ENCODE results near the gene CTSE. TPM values are rescaled to one million over a fixed set of nuclear protein-coding genes. Genes with fewer than 3 reads are reported as not detected.

CTSE gene
- total and polyA plus RNA-seq, 2 of the 13 experiments (the other 11 are each of a cell fraction or from before 2014, with no cell fraction given): 0.50 to 0.69 TPM

GRCh38 chr1:205981257-205981656, 42.4 kb downstream of the CTSE start:
- H2AFZ ChIP-seq (ENCODE audit: low read length): no peak overlapping the region
- intact Hi-C loops (cut with micrococcal nuclease; ENCODE audit: unreplicated experiment): no loop called here
- no peak for TF ChIP-seq RFX3 (CRISPR knock-in tag; IDR thresholded peaks at IDR 0.05)
- TF ChIP-seq KLF13 (CRISPR knock-in tag; IDR thresholded peaks at IDR 0.05): no peak
- TF ChIP-seq SP2 (CRISPR knock-in tag; IDR thresholded peaks at IDR 0.05): no peak
- no peak for TF ChIP-seq TCF7 (IDR thresholded peaks at IDR 0.05; ENCODE audit: low read depth)
- no peak for TF ChIP-seq ZNF775 (CRISPR knock-in tag; IDR thresholded peaks at IDR 0.05; ENCODE audit: borderline replicate concordance)
- TF ChIP-seq TEAD2 (CRISPR knock-in tag; IDR thresholded peaks at IDR 0.05): no peak
- no peak for TF ChIP-seq ZNF333 (CRISPR knock-in tag; IDR thresholded peaks at IDR 0.05; ENCODE audit: borderline replicate concordance)
- no peak for TF ChIP-seq MAF1 (CRISPR knock-in tag; IDR thresholded peaks at IDR 0.05; ENCODE audit: borderline replicate concordance)
- no peak for TF ChIP-seq ZNF766 (CRISPR knock-in tag; IDR thresholded peaks at IDR 0.05; ENCODE audit: borderline replicate concordance)
- no peak for TF ChIP-seq ZNF138 (CRISPR knock-in tag; IDR thresholded peaks at IDR 0.05; ENCODE audit: low read depth)
- TF ChIP-seq ZNF547 (CRISPR knock-in tag; IDR thresholded peaks at IDR 0.05): no peak
- TF ChIP-seq THAP8 (CRISPR knock-in tag; IDR thresholded peaks at IDR 0.05; ENCODE audit: borderline replicate concordance): no peak
- TF ChIP-seq ATAD3A (CRISPR knock-in tag; IDR thresholded peaks at IDR 0.05): no peak
- no peak for TF ChIP-seq ZBTB38 (CRISPR knock-in tag; IDR thresholded peaks at IDR 0.05)
- no peak for TF ChIP-seq JUND (CRISPR knock-in tag; IDR thresholded peaks at IDR 0.05)
- TF ChIP-seq HNRNPH1 (optimal IDR thresholded peaks at IDR 0.05; ENCODE audit: low read depth, low read length): no peak
- TF ChIP-seq TARDBP (CRISPR knock-in tag; IDR thresholded peaks at IDR 0.05): no peak

More at GRCh38 chr1:205981257-205981656, 42.4 kb downstream of the CTSE start:
- Histone ChIP-seq H3K4me3 (replicated peaks in 1 of 3; ENCODE audit: insufficient read depth in 1 of 3, low read depth in 2 of 3, low read length in 3 of 3) (no peak overlapping the region), H3K4me1 (ENCODE audit: insufficient read depth, low read length) (peaks cover 26% of the 10 kb centered on the region), H3K27me3 (ENCODE audit: control insufficient read depth in 1 of 2, insufficient read depth in 2 of 2, low read length in 2 of 2) (peaks cover 3 to 15% of the 10 kb centered on the region in 2 experiments; a peak in 3 of 5 replicates), H4K20me1 (ENCODE audit: insufficient read depth, low read length) (no peaks in the 10 kb centered on the region), H3K36me3 (replicated peaks in 1 of 2; ENCODE audit: control insufficient read depth in 1 of 2, insufficient read depth in 2 of 2, low read length in 2 of 2) (no peaks in the 10 kb centered on the region), H3K27ac (ENCODE audit: extremely low read length, insufficient read depth, low read length) (no peak overlapping the region), H3K4me2 (ENCODE audit: low read depth, low read length) (no peak overlapping the region), H3K9ac (ENCODE audit: insufficient read depth, low read depth, low read length) (no peak overlapping the region), H3K79me2 (ENCODE audit: insufficient read depth, low read length) (no peaks in the 10 kb centered on the region), H3K9me3 (ENCODE audit: low read length) (no peaks in the 10 kb centered on the region)
- ChIA-PET POLR2A (no interaction called here), CTCF (ENCODE audit: low intra/inter-chr PET ratio, low total read pairs) (interaction anchor here (0.8 kb wide), 1 partner anchor 63 kb away, joined by 4 read pairs; no protein-coding TSS in a partner anchor)
- in situ Hi-C loops (cut with HindIII; ENCODE audit: extremely low pct_ligation_motif_present, low pct_unique_long_range_greater_than_20kb): loop anchor here (5.0 kb wide), 1 partner anchor 126 kb away; no protein-coding TSS in a partner anchor
- BruUV-seq (replicated peaks): no TSS peak
- ATAC-seq (no peak), DNase-seq (ENCODE audit: low spot score) (no peak), FAIRE-seq (no peak)
- 0% methylated on average over 1 of the region's 1 CpG for WGBS (ENCODE audit: low lambda C conversion rate)

Data from HepG2 (cell line).